HFF-Myc (cell line): ENCODE results near the gene PPFIA4.
A peak's percentile ranks its signal among the peaks of the same experiment; 100 is the strongest.

Experiments
- DNase-seq: peaks from one replicate; pipeline ENCODE4 v3.0.0-alpha.2; 2011; ENCODE audit warnings: low read depth; ENCODE audit errors: extremely low read depth
- H3K4me3 ChIP-seq: replicated peaks from 2 replicates; pipeline ENCODE4 v1.5.1; 2011; ENCODE audit warnings: low read depth, mild to moderate bottlenecking, control low read depth, low read length
- TF ChIP-seq, protein P1 (sequence below): IDR thresholded peaks from 2 replicates; pipeline ENCODE4 v1.5.1; 2012; ENCODE audit warnings: mild to moderate bottlenecking, low read depth, low read length, control low read depth; ENCODE audit errors: missing control alignments

The PPFIA4 gene

DNA sequence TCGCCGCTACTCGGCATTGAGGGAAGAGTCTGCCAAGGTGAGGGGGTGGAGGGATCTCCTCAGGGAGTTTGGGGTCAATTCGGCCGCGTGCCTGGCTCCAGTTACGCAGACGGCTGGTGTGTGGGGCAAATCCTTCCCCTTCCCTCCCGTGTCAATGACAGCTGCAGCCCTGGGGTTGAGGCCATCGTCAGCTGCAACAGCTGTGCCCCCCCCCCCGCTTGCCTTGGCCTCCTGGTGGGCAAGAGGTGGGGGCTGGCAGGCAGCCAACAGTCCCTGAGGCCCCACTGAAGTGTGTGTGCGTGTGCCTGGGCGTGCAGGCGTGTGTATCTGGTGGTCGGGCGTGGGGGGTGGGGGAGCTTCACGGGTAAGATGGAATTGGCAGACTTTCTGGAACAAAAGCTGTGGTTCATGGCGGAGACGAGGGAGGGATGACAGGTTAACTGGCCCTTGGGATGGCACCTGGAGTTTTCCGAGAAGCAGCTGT is 25.6 kb downstream of the PPFIA4 start:
- no peak overlapping the region for H3K4me3 ChIP-seq
- TF ChIP-seq, protein P1, sequence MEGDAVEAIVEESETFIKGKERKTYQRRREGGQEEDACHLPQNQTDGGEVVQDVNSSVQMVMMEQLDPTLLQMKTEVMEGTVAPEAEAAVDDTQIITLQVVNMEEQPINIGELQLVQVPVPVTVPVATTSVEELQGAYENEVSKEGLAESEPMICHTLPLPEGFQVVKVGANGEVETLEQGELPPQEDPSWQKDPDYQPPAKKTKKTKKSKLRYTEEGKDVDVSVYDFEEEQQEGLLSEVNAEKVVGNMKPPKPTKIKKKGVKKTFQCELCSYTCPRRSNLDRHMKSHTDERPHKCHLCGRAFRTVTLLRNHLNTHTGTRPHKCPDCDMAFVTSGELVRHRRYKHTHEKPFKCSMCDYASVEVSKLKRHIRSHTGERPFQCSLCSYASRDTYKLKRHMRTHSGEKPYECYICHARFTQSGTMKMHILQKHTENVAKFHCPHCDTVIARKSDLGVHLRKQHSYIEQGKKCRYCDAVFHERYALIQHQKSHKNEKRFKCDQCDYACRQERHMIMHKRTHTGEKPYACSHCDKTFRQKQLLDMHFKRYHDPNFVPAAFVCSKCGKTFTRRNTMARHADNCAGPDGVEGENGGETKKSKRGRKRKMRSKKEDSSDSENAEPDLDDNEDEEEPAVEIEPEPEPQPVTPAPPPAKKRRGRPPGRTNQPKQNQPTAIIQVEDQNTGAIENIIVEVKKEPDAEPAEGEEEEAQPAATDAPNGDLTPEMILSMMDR, result no peak
- no peak for DNase-seq

DNA sequence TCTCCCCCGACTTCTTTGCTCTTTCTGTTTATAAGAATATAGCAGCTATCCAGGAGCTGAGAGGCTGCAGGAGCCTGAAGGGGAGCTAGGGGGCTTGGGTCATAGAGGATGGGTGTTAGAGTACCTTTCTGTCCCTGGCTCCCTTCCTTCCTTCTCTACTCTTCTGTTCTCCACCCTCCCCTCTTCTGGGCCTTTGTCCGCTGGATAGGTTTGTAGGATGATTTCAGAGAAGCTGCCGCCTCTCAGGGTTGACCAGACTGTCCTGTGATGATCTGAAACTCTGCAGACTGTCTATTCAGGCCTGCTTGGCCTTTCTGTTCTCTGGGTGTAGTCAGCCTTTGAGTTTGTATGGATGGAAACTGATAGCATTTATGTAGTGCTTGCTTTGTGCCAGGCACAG is 26.3 kb downstream of the PPFIA4 start:
- no peak overlapping the region for H3K4me3 ChIP-seq
- TF ChIP-seq, protein P1, result no peak
- no peak for DNase-seq

DNA sequence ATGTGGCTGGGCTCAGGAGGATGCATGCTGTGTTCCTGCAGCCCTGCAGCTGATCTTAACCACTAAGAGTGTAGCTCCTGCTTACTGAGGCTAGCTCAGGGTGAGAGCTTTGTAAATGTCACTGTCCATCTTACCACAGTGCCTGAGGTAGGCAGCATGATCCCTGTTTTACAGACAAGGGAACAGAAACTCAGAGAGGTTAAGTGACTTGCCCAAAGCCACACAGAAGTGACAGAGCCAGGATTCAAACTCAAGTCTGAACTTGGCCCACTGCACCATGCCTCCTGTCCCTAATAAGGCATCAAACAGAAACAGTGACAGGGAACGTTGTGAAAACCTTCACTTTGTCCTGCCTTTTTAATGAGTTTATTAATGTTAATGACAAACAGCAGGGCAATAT is 27.9 kb downstream of the PPFIA4 start:
- DNase-seq, result no peak
- TF ChIP-seq, protein P1, result no peak
- no peak overlapping the region for H3K4me3 ChIP-seq

DNA sequence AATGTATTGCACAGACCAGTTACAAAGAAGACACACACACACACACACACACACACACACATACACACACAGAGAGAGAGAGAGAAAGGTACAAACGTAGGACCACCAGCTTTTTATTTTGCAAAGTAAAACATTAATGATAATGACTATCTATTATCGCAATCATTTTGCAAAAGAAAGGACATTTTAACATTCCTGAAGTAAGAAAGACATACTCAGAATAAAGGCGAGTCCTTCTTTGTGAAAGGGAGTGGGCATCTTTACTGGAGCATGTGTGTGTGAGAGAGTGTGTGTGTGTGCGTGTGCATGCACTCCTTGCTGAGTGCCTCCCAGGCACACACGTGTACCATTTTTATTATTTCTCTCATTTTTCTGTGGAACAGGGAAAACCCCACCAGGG is 28.4 kb downstream of the PPFIA4 start:
- H3K4me3 ChIP-seq, result no peak overlapping the region
- DNase-seq, result no peak
- TF ChIP-seq, protein P1, result no peak

DNA sequence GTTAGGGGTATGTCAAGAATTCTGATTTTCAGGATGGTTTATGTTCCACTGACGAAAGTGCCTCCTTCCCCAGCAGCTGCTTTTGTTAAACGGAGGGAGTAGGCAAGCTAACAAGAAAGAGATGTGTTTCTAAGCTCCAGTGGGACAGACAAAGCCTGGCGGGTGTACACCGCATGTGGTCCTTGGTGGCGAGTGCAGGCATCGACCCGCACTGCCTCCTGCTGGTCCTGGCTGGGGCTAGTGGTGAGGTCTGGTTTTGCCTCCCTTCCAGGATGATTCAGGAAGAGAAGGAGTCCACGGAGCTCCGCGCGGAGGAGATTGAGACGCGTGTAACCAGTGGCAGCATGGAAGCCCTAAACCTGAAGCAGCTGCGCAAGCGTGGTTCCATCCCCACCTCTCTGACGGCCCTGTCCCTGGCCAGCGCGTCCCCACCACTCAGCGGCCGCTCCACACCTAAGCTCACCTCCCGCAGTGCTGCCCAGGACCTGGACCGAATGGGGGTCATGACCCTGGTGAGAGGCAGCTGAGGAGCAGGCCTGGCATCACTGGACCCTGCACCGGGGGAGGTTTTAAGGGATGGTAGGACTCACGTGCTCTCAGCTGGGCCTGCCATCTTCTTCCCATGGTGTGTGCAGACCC is 29.0 kb downstream of the PPFIA4 start:
- H3K4me3 ChIP-seq, result no peak overlapping the region

DNA sequence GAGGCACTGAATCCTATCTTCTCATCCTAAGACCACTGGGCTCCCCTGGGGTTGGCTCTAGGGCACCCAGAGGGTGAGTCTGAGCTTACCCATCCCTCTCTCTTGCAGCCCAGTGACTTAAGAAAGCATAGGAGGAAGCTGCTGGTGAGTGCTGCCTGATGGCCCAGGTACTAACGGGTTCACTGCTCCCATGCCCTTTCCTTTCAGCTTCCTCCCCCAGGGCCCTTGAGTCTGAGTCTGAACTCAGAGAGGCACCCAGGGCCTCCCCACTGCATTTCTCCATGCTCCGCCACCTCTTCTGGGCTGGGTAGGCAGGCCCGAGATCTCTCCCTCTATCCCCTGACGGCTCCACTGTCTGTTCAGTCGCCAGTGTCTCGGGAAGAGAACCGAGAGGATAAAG is 29.7 kb downstream of the PPFIA4 start:
- no peak overlapping the region for H3K4me3 ChIP-seq
- no peak for DNase-seq
- TF ChIP-seq, protein P1, result no peak

More for the DNA sequence above, 29.0 kb downstream of the PPFIA4 start:
- TF ChIP-seq, protein P1, result peak; percentile 27
- no peak for DNase-seq

DNA sequence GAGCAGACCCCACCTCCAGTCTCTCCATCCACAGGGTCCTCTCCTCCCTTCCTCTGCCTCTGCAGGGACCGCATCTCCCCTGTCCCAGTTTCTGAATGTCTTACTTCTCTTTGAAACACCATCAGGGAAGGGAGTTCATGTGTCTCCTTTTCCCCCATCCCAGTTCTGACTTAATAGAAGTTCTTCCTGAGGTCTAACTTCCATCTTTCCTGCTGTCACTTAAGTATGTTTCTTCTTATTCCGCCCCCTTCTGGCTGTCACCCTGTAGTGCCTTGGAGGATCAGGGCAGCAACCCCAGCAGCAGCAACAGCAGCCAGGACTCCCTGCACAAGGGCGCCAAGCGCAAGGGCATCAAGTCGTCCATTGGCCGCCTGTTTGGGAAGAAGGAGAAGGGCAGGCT is 30.2 kb downstream of the PPFIA4 start:
- DNase-seq, result no peak
- H3K4me3 ChIP-seq, result no peak overlapping the region
- TF ChIP-seq, protein P1, result peak; percentile 16
